Fibroblast of mammary gland (primary cell): ENCODE results near the gene SPRR4.

Experiments used
- DNase-seq: peaks from one replicate; pipeline ENCODE4 v3.0.0-alpha.2; 2010; ENCODE audit warnings: low read depth
- H3K4me3 ChIP-seq: 2 replicates; pipeline ENCODE4 v1.5.1; 2011; ENCODE audit warnings: low read depth, mild to moderate bottlenecking, low read length, moderate library complexity; ENCODE audit not compliant: control insufficient read depth
- CTCF ChIP-seq: conservative IDR thresholded peaks from 2 replicates; pipeline ENCODE4 v1.5.1; 2011; ENCODE audit warnings: low read depth, low read length, inconsistent platforms; ENCODE audit not compliant: control insufficient read depth, insufficient read depth

SPRR4 gene

DNA sequence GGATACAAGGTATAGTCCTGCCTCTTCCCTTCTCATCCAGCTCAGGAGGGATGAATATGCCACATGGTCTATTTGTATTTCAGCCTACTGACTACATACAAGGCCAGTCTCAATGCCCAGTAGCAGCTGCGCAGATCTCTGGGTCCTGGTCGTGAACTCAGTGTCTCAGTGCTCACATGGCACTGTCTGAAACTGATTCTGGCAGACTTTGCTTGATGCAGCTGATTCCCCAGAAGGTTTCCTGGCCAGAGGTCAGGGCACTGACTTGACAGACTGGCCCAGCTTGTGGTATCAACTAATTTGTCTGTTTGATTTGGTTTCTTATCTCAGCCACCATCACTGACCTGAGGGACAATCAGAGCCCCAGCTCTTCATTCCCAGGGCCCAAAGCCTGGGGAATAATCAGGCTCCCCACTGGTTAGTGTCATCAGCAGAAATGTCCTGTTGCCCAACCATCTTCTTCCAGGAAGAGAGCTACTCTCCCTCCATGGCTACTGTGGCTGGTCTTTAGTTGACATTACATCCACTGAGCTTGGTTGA is 7.5 kb upstream of the SPRR4 start:
- no peak for DNase-seq
- H3K4me3 ChIP-seq, result no peak overlapping the region
- TF ChIP-seq CTCF, result no peak

- no peak for DNase-seq
- no peak overlapping the region for H3K4me3 ChIP-seq
- no peak for TF ChIP-seq CTCF
Observed at GRCh38 chr1:152964536-152964935, 5.9 kb upstream of the SPRR4 start.

- TF ChIP-seq CTCF, result no peak
- no peak for DNase-seq
- no peak overlapping the region for H3K4me3 ChIP-seq
Observed at GRCh38 chr1:152965853-152966252, 4.6 kb upstream of the SPRR4 start.

GRCh38 chr1:152967201-152967600 is 3.2 kb upstream of the SPRR4 start:
- no peak for DNase-seq
- no peak overlapping the region for H3K4me3 ChIP-seq
- TF ChIP-seq CTCF, result no peak

GRCh38 chr1:152968248-152968647 is 2.2 kb upstream of the SPRR4 start:
- H3K4me3 ChIP-seq, result no peak overlapping the region
- no peak for TF ChIP-seq CTCF
- no peak for DNase-seq

DNA sequence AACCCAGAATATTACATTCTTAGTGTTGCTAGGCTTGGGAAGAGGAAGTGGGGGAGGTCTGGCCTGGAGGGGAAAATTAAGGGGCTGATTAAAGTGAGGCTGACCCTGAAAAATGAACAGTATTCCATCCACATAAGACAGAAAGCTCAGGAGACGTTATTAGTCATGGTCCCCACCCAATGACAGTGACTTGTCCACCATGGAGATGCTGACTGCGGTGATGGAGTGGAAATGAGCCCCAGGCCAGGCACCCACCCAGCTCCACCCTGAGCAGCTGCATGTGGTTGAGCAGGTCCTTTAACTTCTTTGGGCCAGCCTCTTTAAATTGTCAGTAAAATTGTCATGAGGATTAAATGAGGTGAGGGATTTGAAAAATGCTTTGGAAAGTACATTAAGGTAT is 1.4 kb upstream of the SPRR4 start:
- no peak overlapping the region for H3K4me3 ChIP-seq
- TF ChIP-seq CTCF, result no peak
- DNase-seq, result no peak
